ENCODE data around the gene MTMR1.
A peak's percentile ranks its signal among the peaks of the same experiment; 100 is the strongest.

Gene MTMR1

GRCh38 chrX:150692831-150693724, at the start of gene MTMR1:
MTMR1 (plus strand) TSS chrX:150693396; CDS start chrX:150693531, 135 bp downstream.
- peak; percentile 4 for DNase-seq (ENCODE audit: low spot score)

- no peak for DNase-seq (ENCODE audit: low spot score)
Observed at GRCh38 chrX:150643958-150644357, 49.2 kb upstream of the MTMR1 start.

DNA sequence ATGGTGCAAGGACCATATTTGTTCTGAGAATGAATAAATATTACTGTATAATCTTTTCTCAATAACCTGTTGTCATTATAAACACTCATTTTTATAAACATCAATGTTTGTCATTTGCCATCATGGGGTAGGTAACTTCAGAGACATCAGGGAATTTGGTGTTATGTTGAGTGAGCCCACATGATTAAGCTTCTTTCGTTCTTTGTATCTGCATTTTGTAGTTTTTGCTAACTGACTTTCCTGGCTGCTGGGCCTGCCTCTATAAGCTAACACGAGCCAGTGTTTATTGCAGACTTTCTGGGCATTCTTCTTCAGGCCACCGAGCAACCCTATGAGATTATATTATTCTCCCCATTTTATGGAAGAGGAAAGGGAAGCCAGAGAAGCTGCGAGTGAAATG, 48.8 kb upstream of the MTMR1 start:
- no peak for DNase-seq (ENCODE audit: low spot score)

- DNase-seq (ENCODE audit: low spot score) = no peak
Observed at GRCh38 chrX:150647331-150647730, 45.9 kb upstream of the MTMR1 start.

DNA sequence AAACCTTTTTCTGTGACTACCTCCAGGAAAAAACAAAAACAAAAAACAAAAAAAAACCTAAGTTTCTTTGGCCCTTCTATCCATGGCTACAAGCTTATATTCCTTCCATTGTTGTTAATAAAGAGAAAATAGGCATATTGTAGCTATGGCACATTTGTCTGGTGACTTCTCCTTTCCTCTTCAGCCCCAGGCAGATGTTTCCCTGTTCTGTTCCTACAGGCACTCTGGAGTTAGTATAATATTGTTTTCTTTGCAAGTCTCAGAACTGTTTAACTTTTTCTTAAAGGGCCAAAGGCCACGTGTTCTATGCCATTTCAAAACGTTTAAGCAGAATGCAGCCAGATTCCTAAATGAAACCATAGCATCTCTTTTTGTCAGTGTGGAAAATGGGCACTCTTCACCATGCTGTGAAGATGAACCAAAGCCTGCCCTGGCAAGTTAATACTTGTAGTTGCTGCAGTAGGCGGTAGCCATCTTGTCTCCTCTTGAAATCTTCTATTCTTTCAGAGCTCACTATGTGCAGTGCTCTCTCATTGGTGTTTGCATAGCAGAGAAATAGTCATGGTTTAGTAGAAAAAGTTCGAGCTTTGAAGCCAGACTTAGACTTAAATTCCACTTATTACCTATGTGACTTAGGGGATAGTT, 44.8 kb upstream of the MTMR1 start:
- DNase-seq (ENCODE audit: low spot score) = no peak

GRCh38 chrX:150649096-150649870, 43.9 kb upstream of the MTMR1 start:
- no peak for DNase-seq (ENCODE audit: low spot score)

DNA sequence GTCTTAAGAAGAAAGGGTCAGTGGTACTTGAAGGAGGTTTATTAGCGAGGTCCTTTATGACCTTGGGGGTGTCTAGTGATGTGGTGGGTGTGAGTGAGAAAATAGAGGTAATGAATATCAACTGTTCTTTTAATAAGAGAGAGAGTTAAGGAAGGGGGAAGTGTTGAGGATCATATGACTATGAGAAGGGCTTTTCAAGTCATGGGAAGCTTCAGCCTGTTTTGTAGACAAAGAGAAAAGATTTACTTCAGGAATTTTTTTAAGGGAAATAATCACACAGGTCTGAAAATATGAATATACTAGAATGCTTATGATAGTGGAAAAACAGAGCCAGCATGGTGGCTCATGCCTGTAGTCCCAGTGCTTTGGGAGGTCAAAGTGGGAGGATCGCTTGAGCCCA, 41.3 kb upstream of the MTMR1 start:
- no peak for DNase-seq (ENCODE audit: low spot score)

DNA sequence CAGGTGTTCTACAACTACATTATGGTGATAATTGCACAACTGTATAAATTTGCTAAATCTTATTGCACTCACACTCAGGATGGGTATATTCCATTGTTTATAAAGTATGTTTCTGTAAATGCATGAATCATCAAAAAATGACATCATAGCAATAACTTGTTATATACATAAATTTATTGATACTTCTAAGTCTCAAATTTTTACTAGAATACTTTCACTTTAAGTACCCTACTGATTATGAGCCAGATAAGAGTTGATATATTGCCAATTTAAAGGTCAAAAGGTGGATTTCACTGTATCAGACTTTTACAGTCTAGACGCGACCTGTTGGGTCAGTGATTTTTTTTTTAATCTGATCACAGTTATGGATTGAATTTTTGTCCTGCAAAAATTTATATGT, 37.4 kb upstream of the MTMR1 start:
- DNase-seq (ENCODE audit: low spot score) = no peak

GRCh38 chrX:150663073-150663472, 30.1 kb upstream of the MTMR1 start:
- DNase-seq (ENCODE audit: low spot score) = no peak

- no peak for DNase-seq (ENCODE audit: low spot score)
Observed at GRCh38 chrX:150664290-150664689, 28.9 kb upstream of the MTMR1 start.

GRCh38 chrX:150676221-150676620, 17.0 kb upstream of the MTMR1 start:
- DNase-seq (ENCODE audit: low spot score) = no peak

- DNase-seq (ENCODE audit: low spot score) = no peak
Observed at GRCh38 chrX:150680974-150681373, 12.2 kb upstream of the MTMR1 start.

- DNase-seq (ENCODE audit: low spot score) = no peak
Observed at GRCh38 chrX:150683112-150683511, 10.1 kb upstream of the MTMR1 start.

DNA sequence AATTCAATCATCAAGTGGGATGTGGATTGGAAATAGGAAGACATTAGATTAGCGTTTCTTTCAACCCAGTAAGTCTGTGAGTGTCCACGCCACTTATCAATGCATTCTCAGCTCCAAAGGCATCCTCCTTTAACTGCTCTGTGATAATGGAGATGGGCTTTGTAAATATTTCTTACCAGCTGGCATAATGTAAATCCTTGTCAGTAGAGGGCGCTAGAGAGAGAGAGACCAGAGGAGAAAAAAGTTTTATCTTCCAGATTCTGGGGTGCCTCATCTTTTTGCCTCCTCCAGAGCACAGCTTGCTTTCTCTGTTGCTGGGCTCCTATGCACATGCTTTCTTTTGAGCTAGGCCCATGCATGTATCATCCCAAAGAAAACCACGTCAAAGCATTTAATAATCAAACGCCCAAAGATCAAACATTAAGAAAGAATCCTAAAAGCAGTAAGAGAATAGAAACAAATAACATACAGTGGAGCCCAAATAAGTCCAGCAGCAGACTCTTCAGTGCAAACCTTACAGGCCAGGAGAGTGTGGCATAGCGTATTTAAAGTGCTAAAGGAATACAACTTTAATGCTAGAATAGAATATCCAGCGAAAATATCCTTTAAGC, 9.6 kb upstream of the MTMR1 start:
- peak; percentile 60 for DNase-seq (ENCODE audit: low spot score)

GRCh38 chrX:150688911-150689451, 4.2 kb upstream of the MTMR1 start:
- no peak for DNase-seq (ENCODE audit: low spot score)

- DNase-seq (ENCODE audit: low spot score) = no peak
Observed at GRCh38 chrX:150690126-150690525, 3.1 kb upstream of the MTMR1 start.

- DNase-seq (ENCODE audit: low spot score) = no peak
Observed at GRCh38 chrX:150692296-150692695, 900 bp upstream of the MTMR1 start.

GRCh38 chrX:150693725-150694574, 754 bp downstream of the MTMR1 start:
- DNase-seq (ENCODE audit: low spot score) = no peak

DNA sequence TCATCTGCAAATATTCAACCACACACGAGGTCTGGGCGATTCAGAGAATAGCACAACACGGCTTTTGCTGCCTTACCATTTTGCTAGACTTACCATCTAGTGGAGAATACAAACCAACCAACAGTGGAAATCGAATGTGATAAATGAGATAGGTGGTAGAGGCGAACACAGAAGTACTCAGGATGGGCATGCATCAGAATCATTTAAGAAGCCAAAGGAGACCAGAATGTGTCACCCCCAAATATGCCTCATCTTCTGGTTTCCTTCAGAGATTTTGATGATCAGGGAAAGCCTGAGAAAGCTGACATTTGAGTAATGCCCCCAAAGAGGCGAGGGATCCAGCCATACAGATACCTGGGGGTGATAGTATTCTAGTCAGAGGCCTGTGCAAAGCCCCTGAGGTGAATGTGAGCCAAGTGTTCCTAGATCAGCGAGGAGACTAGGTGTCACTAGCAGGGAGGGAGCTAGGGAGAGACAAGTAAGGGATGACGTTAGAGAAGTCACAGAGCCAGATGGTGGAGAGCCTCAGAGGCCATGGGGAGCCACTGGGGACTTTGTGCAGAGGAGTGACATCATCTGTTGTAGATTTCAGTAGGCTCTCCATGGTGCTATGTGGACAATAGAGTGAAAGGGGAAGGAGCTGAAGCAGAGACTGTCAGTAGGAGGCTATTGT, 1.7 kb downstream of the MTMR1 start:
- no peak for DNase-seq (ENCODE audit: low spot score)

DNA sequence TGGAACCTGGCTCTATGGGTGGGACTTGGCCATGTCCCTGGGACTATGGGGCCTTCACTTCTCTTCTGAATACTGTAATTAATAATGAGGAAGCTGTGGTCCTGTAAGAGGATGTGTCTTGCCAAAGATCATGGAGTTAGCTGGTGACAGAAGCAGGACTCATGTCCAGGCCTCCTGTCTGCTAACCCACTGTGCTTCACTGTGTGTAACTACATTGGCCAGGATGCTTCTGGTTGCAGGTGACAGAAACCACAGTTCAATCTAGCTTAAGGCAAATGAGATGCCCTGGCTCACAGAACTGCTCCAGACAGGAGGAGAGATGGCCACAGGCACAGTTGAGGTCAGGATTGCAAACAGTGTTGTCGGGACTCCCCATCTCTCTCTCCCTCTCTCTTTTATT, 3.1 kb downstream of the MTMR1 start:
- no peak for DNase-seq (ENCODE audit: low spot score)

Data from hematopoietic multipotent progenitor cell treated with erythropoietin and hydrocortisone succinate and interleukin-3 and kit ligand, for 17 days (in vitro differentiated cells).